Stimulated activated naive CD8-positive, alpha-beta T cell treated with anti-CD3 and anti-CD28 coated beads, Interleukin-15, amount 100 ng/mL, for 72 hours (primary cell): ENCODE data around the gene LAMB1.
"Not testable (repeated sequence)": the region's sequence is repeated elsewhere in the genome, so short reads cannot be mapped to it uniquely, and the experiment has no call there.

Experiments
- ATAC-seq: fragments of 150-1000 bp; cut with Tn5 transposase; 2 replicates; pipeline ENCODE4 v1.10.0; 2021; ENCODE audit warnings: mild to moderate bottlenecking, moderate library complexity
- DNase-seq, 2 donors: peaks; one replicate each; pipeline ENCODE4 v3.0.0; 2021 to 2022
- H3K27ac Mint-ChIP-seq, 2 donors: one replicate each; pipeline ENCODE4 v1.8.0; 2022; ENCODE audit warnings: mild to moderate bottlenecking in 2 of 2, mixed read lengths in 2 of 2, moderate library complexity in 2 of 2
- H3K27me3 Mint-ChIP-seq: one replicate; pipeline ENCODE4 v1.8.0; 2022; ENCODE audit warnings: mixed read lengths
- H3K4me1 Mint-ChIP-seq: one replicate; pipeline ENCODE4 v1.8.0; 2022; ENCODE audit warnings: mild to moderate bottlenecking, mixed read lengths
- H3K4me3 Mint-ChIP-seq, 2 donors: one replicate each; pipeline ENCODE4 v1.8.0; 2022; ENCODE audit warnings: mild to moderate bottlenecking in 2 of 2, mixed read lengths in 2 of 2, moderate library complexity in 1 of 2
- H3K9me3 Mint-ChIP-seq, 2 donors: one replicate each; pipeline ENCODE4 v1.8.0; 2022; ENCODE audit warnings: mixed read lengths in 2 of 2

LAMB1 gene

DNA sequence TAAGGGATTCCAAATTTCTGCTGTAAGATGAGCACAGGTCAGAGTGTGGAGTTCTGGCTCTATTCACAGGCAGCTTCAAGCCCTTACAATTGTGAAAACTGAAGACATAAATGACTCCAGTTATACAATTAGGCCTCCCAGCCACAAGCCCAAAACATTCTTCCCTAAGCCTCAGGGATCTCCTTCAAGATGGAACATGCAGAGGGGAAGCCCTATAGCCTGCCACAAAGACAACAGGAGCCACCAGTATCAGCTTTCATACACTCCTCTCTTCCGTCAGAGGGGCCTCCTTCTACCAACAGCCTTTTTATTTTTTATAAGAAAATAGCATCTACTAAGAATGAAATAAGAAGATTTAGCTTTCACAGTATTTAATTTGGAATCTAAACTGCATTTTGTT, 65.4 kb downstream of the LAMB1 start:
- Mint-ChIP-seq H3K27me3 (no peaks in the 10 kb centered on the region), H3K27ac (no peak overlapping the region), H3K4me1 (peaks cover 15% of the 10 kb centered on the region), H3K4me3 (no peak overlapping the region), H3K9me3 (no peaks in the 10 kb centered on the region)
- ATAC-seq: no peak
- no peak for DNase-seq

DNA sequence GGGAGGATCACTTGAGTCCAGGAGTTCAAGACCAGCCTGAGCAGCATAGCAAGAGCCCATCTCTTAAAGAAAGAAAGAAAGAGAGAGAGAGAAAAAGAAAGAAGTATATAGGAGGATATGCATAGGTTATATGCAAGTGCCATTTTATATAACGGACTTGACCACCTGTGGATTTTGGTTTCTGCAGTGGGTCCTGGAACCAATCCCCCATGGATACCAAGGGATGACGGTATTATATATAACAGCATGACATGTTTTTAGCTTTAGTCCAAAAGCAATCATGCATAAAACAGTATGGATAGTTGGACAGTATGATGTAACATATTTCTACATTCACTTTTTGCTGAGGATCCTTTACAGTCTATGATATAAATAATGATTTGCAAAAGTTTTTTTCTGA, 66.6 kb downstream of the LAMB1 start:
- DNase-seq: no peak
- H3K27me3 Mint-ChIP-seq: no peaks in the 10 kb centered on the region
- no peak overlapping the region for H3K27ac Mint-ChIP-seq
- H3K4me1 Mint-ChIP-seq: peaks cover 25% of the 10 kb centered on the region
- no peak for ATAC-seq
- H3K4me3 Mint-ChIP-seq: no peak overlapping the region
- no peaks in the 10 kb centered on the region for H3K9me3 Mint-ChIP-seq

DNA sequence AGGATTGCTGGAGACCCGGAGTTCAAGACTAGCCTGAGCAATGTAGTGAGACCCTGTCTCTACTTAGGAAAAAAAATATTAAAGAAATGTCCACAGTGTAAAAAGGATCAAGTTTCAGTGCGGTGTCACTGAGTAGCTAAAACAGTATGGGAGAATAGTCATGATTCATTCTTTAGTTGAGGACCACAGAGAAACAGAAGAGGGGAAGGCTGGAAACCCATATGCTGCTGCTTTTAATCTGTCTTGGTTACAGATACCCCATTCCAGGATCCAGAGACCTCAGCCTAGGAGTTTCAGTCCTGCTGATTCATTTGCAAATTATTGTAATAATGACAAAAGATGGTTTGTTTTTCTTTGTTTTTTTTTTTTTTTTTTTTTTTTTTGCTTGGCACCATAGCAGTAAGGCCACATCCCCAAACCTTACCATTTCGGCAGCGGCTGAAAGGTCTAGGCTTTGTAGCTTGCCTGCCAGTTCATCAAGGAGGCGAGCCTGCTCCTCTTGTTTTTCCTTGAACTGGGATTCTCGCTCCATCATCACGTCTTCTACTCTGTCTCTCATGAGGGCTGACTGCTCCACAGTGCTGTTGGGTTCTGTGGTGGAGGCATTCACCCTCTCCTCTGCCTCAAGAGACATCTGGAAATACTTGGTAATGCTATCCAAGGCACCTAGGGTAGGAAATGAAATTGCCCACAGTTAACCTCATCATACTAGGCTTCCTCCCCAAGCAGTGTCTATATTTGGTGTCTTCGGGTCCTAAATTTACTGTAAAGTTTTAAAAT, 67.8 kb downstream of the LAMB1 start:
- no peak overlapping the region for H3K27ac Mint-ChIP-seq
- peaks cover 25% of the 10 kb centered on the region for H3K4me1 Mint-ChIP-seq
- H3K27me3 Mint-ChIP-seq: no peaks in the 10 kb centered on the region
- no peak for DNase-seq
- H3K4me3 Mint-ChIP-seq: no peak overlapping the region
- no peak for ATAC-seq
- no peaks in the 10 kb centered on the region for H3K9me3 Mint-ChIP-seq

DNA sequence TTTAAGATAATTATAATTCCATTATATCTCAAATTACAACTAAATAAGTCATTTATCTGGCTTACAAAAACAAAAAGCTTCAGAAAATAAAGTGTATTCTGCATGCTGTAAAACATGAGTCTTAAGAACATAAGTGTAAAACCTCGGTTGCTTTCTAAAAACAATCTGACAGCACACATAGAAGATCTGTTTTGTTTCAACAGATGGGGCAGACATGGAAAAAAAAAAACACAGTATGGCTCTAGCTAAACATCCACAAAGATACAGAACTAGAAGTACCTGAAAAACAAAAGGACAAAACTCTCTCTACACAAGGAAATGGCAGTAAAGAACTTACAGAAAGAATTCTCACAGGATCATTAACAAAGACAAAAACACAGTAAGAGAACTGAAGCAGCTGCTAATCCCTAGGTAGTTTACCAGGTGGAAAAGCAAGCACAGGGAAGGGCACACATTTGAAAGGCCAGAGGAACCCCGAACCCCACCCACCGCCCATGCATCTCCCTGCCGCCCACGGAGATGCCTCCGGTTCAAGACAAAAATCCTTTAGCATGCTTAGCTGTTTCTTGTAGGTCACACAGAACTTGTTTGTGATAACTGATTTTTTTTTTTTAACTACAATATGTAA, 69.5 kb downstream of the LAMB1 start:
- no peaks in the 10 kb centered on the region for H3K9me3 Mint-ChIP-seq
- no peak overlapping the region for H3K4me3 Mint-ChIP-seq
- no peak overlapping the region for H3K27ac Mint-ChIP-seq
- DNase-seq (no peak), ATAC-seq (no peak)
- H3K4me1 Mint-ChIP-seq: peaks cover 25% of the 10 kb centered on the region
- H3K27me3 Mint-ChIP-seq: no peaks in the 10 kb centered on the region

DNA sequence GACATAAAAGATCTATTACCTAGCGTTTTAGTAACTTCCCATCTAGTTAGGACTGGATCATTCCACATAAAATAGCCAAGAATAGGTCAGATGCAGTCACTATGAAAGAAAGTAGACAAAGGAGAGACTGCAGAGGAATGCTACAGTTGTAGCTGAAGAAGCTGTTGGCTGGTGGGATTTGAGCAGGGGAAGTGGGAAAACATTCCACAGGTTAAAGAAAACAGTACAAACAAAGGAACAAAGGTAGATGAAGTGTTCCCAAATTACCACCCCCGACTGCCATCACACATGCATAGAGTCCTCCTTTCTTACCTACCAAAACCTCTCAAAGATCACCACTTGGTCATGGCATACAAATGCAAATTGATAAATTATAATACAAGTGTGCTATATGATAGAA, 70.2 kb downstream of the LAMB1 start:
- Mint-ChIP-seq H3K9me3 (no peaks in the 10 kb centered on the region), H3K4me1 (peaks cover 25% of the 10 kb centered on the region), H3K27ac (no peak overlapping the region), H3K4me3 (no peak overlapping the region), H3K27me3 (no peaks in the 10 kb centered on the region)
- ATAC-seq (no peak), DNase-seq (no peak)

DNA sequence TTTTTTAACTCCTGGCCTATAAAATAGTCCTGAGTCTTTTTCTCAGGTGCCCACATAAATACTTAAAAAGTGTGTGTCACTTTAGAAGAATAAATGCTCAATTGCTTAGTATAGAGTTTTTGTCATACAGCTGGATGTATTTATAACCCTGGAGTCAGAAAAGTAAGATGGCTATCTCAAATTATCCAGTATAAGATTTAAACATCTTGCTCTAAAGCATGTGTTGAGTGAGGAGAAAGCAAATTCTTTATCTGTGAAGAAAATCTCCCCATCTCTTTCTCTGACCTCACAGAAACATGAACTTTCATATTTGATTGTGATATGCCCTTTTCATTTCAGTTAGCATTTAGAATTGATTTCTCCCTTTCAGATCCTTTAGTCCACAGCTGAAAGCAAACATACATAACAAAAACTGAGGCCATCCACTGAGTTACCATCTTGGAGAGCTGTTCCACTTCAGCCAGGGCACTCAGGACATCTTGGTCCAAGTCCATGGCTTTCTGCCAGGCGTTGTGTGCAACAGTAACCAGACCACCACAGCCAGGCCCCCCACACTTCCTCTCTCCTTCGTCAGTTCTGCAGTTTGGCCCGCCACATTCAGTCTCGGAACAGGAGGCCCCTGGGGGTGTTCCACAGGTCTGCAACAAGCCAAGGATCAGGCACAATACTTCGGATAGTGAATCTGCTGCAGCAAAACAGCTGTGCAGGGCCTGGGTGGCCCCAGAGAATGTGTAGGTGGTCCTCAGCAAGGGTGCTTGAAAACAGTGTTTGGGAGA, 71.0 kb downstream of the LAMB1 start:
- DNase-seq: no peak
- peaks cover 25% of the 10 kb centered on the region for H3K4me1 Mint-ChIP-seq
- no peaks in the 10 kb centered on the region for H3K27me3 Mint-ChIP-seq
- H3K27ac Mint-ChIP-seq: peak overlapping the region in 1 of 2 donors; percentile 35
- no peak for ATAC-seq
- no peaks in the 10 kb centered on the region for H3K9me3 Mint-ChIP-seq
- no peak overlapping the region for H3K4me3 Mint-ChIP-seq

DNA sequence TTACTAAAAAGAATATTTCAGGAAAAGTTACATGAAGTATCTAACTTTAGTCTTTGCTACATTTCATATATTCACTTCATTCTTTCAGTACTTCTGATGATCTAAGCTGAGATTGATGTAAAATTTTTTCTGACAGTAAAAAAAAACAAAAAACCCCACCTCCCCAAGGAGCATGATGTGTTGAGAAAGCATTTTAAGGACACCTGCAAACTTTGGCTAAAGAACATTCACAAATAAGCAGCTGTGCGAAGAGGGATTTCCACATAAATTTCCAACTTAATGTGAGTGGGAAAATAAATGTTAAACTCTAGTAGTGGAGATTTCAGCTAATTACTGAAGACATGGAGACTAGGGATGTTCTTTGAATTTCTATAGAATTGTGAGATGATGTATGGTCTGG, 76.5 kb downstream of the LAMB1 start:
- ATAC-seq: no peak
- no peak for DNase-seq
- Mint-ChIP-seq H3K9me3 (no peaks in the 10 kb centered on the region), H3K27ac (no peak overlapping the region), H3K4me3 (no peak overlapping the region), H3K4me1 (peaks cover 41% of the 10 kb centered on the region), H3K27me3 (no peaks in the 10 kb centered on the region)

DNA sequence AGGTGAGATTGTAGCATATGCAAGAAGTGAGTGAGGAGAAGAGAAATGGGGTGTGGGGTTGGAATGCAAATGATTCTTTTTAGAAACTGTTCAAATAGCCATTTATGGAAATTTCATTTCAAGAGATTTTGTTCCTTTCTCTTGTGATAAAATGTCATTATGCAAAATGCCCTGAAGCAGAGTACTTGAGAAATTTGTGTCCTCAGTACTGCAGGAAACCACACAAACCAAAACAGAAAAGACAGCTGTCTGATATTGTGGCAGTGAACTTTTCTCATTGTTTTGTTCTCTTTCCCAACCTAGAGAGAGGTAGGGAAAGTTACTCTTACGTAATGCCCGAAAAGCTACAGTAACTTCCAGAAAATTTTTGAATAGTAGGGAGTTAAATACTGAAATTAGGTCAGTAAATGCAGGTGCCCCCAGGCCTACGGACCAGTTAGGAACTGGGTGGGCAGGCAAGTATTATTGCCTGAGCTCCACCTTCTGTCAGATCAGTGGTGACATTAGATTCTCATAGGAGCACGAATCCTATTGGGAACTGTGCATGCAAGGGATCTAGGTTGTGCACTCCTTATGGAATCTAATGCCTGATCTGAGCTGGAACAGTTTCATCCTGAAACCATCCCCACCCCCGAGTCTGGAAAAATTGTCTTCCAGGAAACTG, 78.0 kb downstream of the LAMB1 start:
- DNase-seq: no peak
- peak; percentile 62 for ATAC-seq
- Mint-ChIP-seq H3K4me3 (peak overlapping the region in 1 of 2 donors; percentile 6), H3K9me3 (no peaks in the 10 kb centered on the region), H3K27me3 (no peaks in the 10 kb centered on the region), H3K4me1 (peaks cover 50% of the 10 kb centered on the region), H3K27ac (peak overlapping the region in 1 of 2 donors; percentile 1)

GRCh38 chr7:107922886-107923285, 80.1 kb downstream of the LAMB1 start:
- Mint-ChIP-seq H3K27me3 (no peaks in the 10 kb centered on the region), H3K9me3 (no peaks in the 10 kb centered on the region), H3K4me1 (peaks cover 56% of the 10 kb centered on the region), H3K27ac (no peak overlapping the region), H3K4me3 (no peak overlapping the region)
- DNase-seq (no peak), ATAC-seq (no peak)

- not testable (repeated sequence) for H3K27ac Mint-ChIP-seq, DNase-seq, H3K4me3 Mint-ChIP-seq, H3K27me3 Mint-ChIP-seq, ATAC-seq, H3K9me3 Mint-ChIP-seq
- peaks cover 61% of the 10 kb centered on the region for H3K4me1 Mint-ChIP-seq
Measured at GRCh38 chr7:107921826-107922225, 81.1 kb downstream of the LAMB1 start.

DNA sequence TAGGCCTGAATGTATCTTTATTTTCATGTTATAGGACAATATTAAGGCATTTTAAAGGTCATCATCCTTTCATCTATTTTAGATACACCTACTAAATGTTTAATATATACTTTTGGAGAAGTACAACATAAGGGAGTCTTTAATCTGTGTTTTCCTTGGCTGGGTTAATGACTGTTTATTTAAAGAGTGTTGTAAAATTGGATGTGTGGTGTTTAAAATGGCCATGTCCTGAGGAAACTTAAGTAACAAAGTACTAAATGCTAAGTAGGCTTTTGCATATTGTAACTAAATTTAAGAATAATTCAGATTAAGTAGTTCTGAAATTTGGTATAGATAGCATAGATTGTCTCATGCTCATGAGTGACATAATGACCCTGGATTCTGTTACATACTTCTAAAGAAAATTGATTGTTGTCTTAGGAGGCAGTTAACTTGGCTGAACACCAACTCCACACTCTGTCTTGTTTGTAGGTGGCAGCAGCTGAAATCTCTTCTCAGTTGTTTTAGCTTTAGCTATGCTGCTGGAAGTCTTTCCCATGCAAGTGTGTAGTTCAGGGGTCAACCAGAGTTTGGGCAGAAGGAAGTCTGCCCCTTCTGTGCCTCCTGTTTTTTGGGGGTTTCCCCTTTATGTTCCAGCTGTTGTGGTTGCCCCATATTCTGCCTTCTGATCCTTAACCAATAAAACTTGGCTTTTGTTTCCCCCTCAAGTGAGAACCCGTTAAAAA, 82.8 kb downstream of the LAMB1 start:
- no peaks in the 10 kb centered on the region for H3K9me3 Mint-ChIP-seq
- peak overlapping the region in 1 of 2 donors; percentile 22 for H3K27ac Mint-ChIP-seq
- H3K27me3 Mint-ChIP-seq: no peaks in the 10 kb centered on the region
- DNase-seq (no peak), ATAC-seq (no peak)
- H3K4me1 Mint-ChIP-seq: peaks cover 51% of the 10 kb centered on the region
- no peak overlapping the region for H3K4me3 Mint-ChIP-seq

DNA sequence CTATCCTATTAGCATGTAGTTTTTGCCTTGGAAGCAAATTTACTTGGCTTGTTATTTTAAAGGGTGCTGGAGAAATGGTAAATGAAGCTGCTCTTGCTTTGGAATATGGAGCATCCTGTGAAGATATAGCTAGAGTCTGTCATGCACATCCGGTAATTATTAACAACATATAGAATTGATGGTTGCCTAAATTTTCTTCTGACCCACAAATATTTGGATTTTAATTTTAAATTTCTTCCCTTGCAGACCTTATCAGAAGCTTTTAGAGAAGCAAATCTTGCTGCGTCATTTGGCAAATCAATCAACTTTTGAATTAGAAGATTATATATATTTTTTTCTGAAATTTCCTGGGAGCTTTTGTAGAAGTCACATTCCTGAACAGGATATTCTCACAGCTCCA, 84.0 kb downstream of the LAMB1 start:
- no peaks in the 10 kb centered on the region for H3K27me3 Mint-ChIP-seq
- DNase-seq: no peak
- H3K9me3 Mint-ChIP-seq: no peaks in the 10 kb centered on the region
- no peak overlapping the region for H3K27ac Mint-ChIP-seq
- no peak overlapping the region for H3K4me3 Mint-ChIP-seq
- no peak for ATAC-seq
- H3K4me1 Mint-ChIP-seq: peaks cover 46% of the 10 kb centered on the region

GRCh38 chr7:107917763-107918651, 85.0 kb downstream of the LAMB1 start:
- no peak for ATAC-seq
- Mint-ChIP-seq H3K27me3 (no peaks in the 10 kb centered on the region), H3K4me3 (no peak overlapping the region)

GRCh38 chr7:107915541-107915940, 87.4 kb downstream of the LAMB1 start:
- Mint-ChIP-seq H3K4me1 (peaks cover 37% of the 10 kb centered on the region), H3K4me3 (no peak overlapping the region), H3K27me3 (no peaks in the 10 kb centered on the region), H3K9me3 (peaks cover 0 to 5% of the 10 kb centered on the region in 2 donors), H3K27ac (no peak overlapping the region)
- DNase-seq (no peak), ATAC-seq (no peak)

More at GRCh38 chr7:107917763-107918651, 85.0 kb downstream of the LAMB1 start:
- DNase-seq: no peak
- Mint-ChIP-seq H3K4me1 (peaks cover 46% of the 10 kb centered on the region), H3K27ac (peak overlapping the region in 1 of 2 donors; percentile 82), H3K9me3 (no peaks in the 10 kb centered on the region)
